ENCODE results near the gene NLRP13.
"Not testable (repeated sequence)": the region's sequence is repeated elsewhere in the genome, so short reads cannot be mapped to it uniquely, and the experiment has no call there.

Gene NLRP13

GRCh38 chr19:55930996-55931515 lies 1.1 kb downstream of the NLRP13 start:
- Histone ChIP-seq H3K9ac (ENCODE audit: low read depth, low read length, poor library complexity, severe bottlenecking) (no peak overlapping the region), H3K4me2 (ENCODE audit: low read depth, low read length, poor library complexity, severe bottlenecking) (no peak overlapping the region), H4K20me1 (ENCODE audit: insufficient read depth, low read length, poor library complexity, severe bottlenecking) (no peaks in the 10 kb centered on the region), H3K9me3 (ENCODE audit: insufficient read depth, low read depth, low read length) (no peaks in the 10 kb centered on the region; the same call in 1 of the 2 replicates), H3K79me2 (ENCODE audit: insufficient read depth, low read length) (no peaks in the 10 kb centered on the region), H2AFZ (ENCODE audit: low read length) (no peak overlapping the region), H3K9me2 (replicated peaks; ENCODE audit: low read depth, low read length) (no peaks in the 10 kb centered on the region), H3F3A (ENCODE audit: low read depth) (no peaks in the 10 kb centered on the region), H3K36me3 (ENCODE audit: insufficient read depth, low read length) (no peaks in the 10 kb centered on the region), H3K4me3 (ENCODE audit: low read length, poor library complexity, severe bottlenecking) (no peak overlapping the region), H3K27me3 (ENCODE audit: insufficient read depth, low read length, poor library complexity, severe bottlenecking) (no peaks in the 10 kb centered on the region), H3K4me1 (ENCODE audit: insufficient read depth, low read length, poor library complexity, severe bottlenecking) (no peaks in the 10 kb centered on the region)
- TF ChIP-seq CTCF (conservative IDR thresholded peaks at IDR 0.05; ENCODE audit: low read length) (no peak), EZH2phosphoT487 (IDR thresholded peaks at IDR 0.05; ENCODE audit: borderline replicate concordance) (no peak)

GRCh38 chr19:55929258-55929657 lies 2.9 kb downstream of the NLRP13 start:
- not testable (repeated sequence) for H3K4me2 ChIP-seq (ENCODE audit: low read depth, low read length, poor library complexity, severe bottlenecking); H3K4me1 ChIP-seq (ENCODE audit: insufficient read depth, low read length, poor library complexity, severe bottlenecking); H3K4me3 ChIP-seq (ENCODE audit: low read length, poor library complexity, severe bottlenecking); H2AFZ ChIP-seq (ENCODE audit: low read length); H3F3A ChIP-seq (ENCODE audit: low read depth); H4K20me1 ChIP-seq (ENCODE audit: insufficient read depth, low read length, poor library complexity, severe bottlenecking); H3K9me3 ChIP-seq (ENCODE audit: insufficient read depth, low read depth, low read length); H3K9ac ChIP-seq (ENCODE audit: low read depth, low read length, poor library complexity, severe bottlenecking); H3K79me2 ChIP-seq (ENCODE audit: insufficient read depth, low read length); H3K9me2 ChIP-seq (replicated peaks; ENCODE audit: low read depth, low read length); H3K27me3 ChIP-seq (ENCODE audit: insufficient read depth, low read length, poor library complexity, severe bottlenecking); H3K36me3 ChIP-seq (ENCODE audit: insufficient read depth, low read length)

- no peaks in the 10 kb centered on the region for H3K36me3 ChIP-seq (ENCODE audit: insufficient read depth, low read length)
- no peak overlapping the region for H2AFZ ChIP-seq (ENCODE audit: low read length)
- H3K4me3 ChIP-seq (ENCODE audit: low read length, poor library complexity, severe bottlenecking): no peak overlapping the region
- peaks cover 8% of the 10 kb centered on the region; the same call in 1 of the 2 replicates for H3K9me3 ChIP-seq (ENCODE audit: insufficient read depth, low read depth, low read length)
- TF ChIP-seq CTCF (conservative IDR thresholded peaks at IDR 0.05; ENCODE audit: low read length): no peak
- TF ChIP-seq EZH2phosphoT487 (IDR thresholded peaks at IDR 0.05; ENCODE audit: borderline replicate concordance): no peak
- no peaks in the 10 kb centered on the region for H3K79me2 ChIP-seq (ENCODE audit: insufficient read depth, low read length)
- H3F3A ChIP-seq (ENCODE audit: low read depth): no peaks in the 10 kb centered on the region
- H3K9me2 ChIP-seq (replicated peaks; ENCODE audit: low read depth, low read length): no peaks in the 10 kb centered on the region
- no peak overlapping the region for H3K4me2 ChIP-seq (ENCODE audit: low read depth, low read length, poor library complexity, severe bottlenecking)
- no peaks in the 10 kb centered on the region for H4K20me1 ChIP-seq (ENCODE audit: insufficient read depth, low read length, poor library complexity, severe bottlenecking)
- no peaks in the 10 kb centered on the region for H3K27me3 ChIP-seq (ENCODE audit: insufficient read depth, low read length, poor library complexity, severe bottlenecking)
- H3K4me1 ChIP-seq (ENCODE audit: insufficient read depth, low read length, poor library complexity, severe bottlenecking): no peaks in the 10 kb centered on the region
- H3K9ac ChIP-seq (ENCODE audit: low read depth, low read length, poor library complexity, severe bottlenecking): no peak overlapping the region
Observed at GRCh38 chr19:55927991-55928390, 4.1 kb downstream of the NLRP13 start.

GRCh38 chr19:55923556-55923955 lies 8.6 kb downstream of the NLRP13 start:
- Histone ChIP-seq H3K9ac (ENCODE audit: low read depth, low read length, poor library complexity, severe bottlenecking) (no peak overlapping the region), H3K27me3 (ENCODE audit: insufficient read depth, low read length, poor library complexity, severe bottlenecking) (no peaks in the 10 kb centered on the region), H3K36me3 (ENCODE audit: insufficient read depth, low read length) (no peaks in the 10 kb centered on the region), H3K79me2 (ENCODE audit: insufficient read depth, low read length) (no peaks in the 10 kb centered on the region), H3K9me3 (ENCODE audit: insufficient read depth, low read depth, low read length) (peaks cover 8% of the 10 kb centered on the region; the same call in 1 of the 2 replicates), H3F3A (ENCODE audit: low read depth) (no peaks in the 10 kb centered on the region), H3K4me3 (ENCODE audit: low read length, poor library complexity, severe bottlenecking) (no peak overlapping the region), H3K4me2 (ENCODE audit: low read depth, low read length, poor library complexity, severe bottlenecking) (no peak overlapping the region), H3K9me2 (replicated peaks; ENCODE audit: low read depth, low read length) (no peaks in the 10 kb centered on the region; the same call in 1 of the 2 replicates), H2AFZ (ENCODE audit: low read length) (no peak overlapping the region), H4K20me1 (ENCODE audit: insufficient read depth, low read length, poor library complexity, severe bottlenecking) (no peaks in the 10 kb centered on the region), H3K4me1 (ENCODE audit: insufficient read depth, low read length, poor library complexity, severe bottlenecking) (no peaks in the 10 kb centered on the region)
- TF ChIP-seq EZH2phosphoT487 (IDR thresholded peaks at IDR 0.05; ENCODE audit: borderline replicate concordance) (no peak), CTCF (conservative IDR thresholded peaks at IDR 0.05; ENCODE audit: low read length) (no peak)
